HepG2 (cell line): ENCODE results near the gene MRPL48. TPM values are rescaled to one million over a fixed set of nuclear protein-coding genes. Genes with fewer than 3 reads are reported as not detected.

Source experiments
- AHDC1 ChIP-seq: sonication (generic); formaldehyde crosslinking; IDR thresholded peaks from 2 replicates; pipeline ENCODE4 v1.5.1; 2020; ENCODE audit warnings: mild to moderate bottlenecking, missing genetic modification reagents, borderline replicate concordance
- ARHGAP35 ChIP-seq: sonication (generic); formaldehyde crosslinking; IDR thresholded peaks from 2 replicates; pipeline ENCODE4 v1.9.0; 2022; ENCODE audit warnings: mild to moderate bottlenecking, inconsistent platforms, moderate library complexity, missing genetic modification reagents, borderline replicate concordance
- ATF1 ChIP-seq: IDR thresholded peaks from 2 replicates; pipeline ENCODE4 v1.6.1; 2016; ENCODE audit warnings: mild to moderate bottlenecking, control low read depth
- CHCHD3 ChIP-seq: sonication (generic); formaldehyde crosslinking; IDR thresholded peaks from 2 replicates; pipeline ENCODE4 v1.8.0; 2022; ENCODE audit warnings: mild to moderate bottlenecking, missing genetic modification reagents, moderate library complexity
- ELF4 ChIP-seq: sonication (generic); formaldehyde crosslinking; IDR thresholded peaks from 2 replicates; pipeline ENCODE4 v1.5.0; 2020; ENCODE audit warnings: missing genetic modification reagents, mild to moderate bottlenecking, moderate library complexity, borderline replicate concordance
- FOXO1 ChIP-seq: sonication (generic); formaldehyde crosslinking; IDR thresholded peaks from 2 replicates; pipeline ENCODE4 v1.4.0; 2020; ENCODE audit warnings: missing genetic modification reagents
- GMEB1 ChIP-seq: sonication (generic); formaldehyde crosslinking; IDR thresholded peaks from 2 replicates; pipeline ENCODE4 v1.5.1; 2020; ENCODE audit warnings: missing genetic modification reagents, mild to moderate bottlenecking, borderline replicate concordance
- ISX ChIP-seq: sonication (generic); formaldehyde crosslinking; conservative IDR thresholded peaks from 2 replicates; pipeline ENCODE4 v1.5.0; 2020; ENCODE audit warnings: missing genetic modification reagents
- MAX ChIP-seq: IDR thresholded peaks from 2 replicates; pipeline ENCODE4 v1.6.1; 2012; ENCODE audit warnings: inconsistent platforms
- NBN ChIP-seq: fragments of 450-650 bp; conservative IDR thresholded peaks from 2 replicates; pipeline ENCODE4 v1.6.1; 2017
- PRPF4 ChIP-seq: fragments of 200-400 bp; formaldehyde crosslinking; IDR thresholded peaks from 2 replicates; pipeline ENCODE4 v1.6.1; 2016; ENCODE audit warnings: low read length, low read depth; ENCODE audit not compliant: poor library complexity, severe bottlenecking
- ZBTB26 ChIP-seq: IDR thresholded peaks from 2 replicates; pipeline ENCODE4 v1.6.1; 2016; ENCODE audit warnings: missing compliant biosample characterization, missing genetic modification reagents, borderline replicate concordance
- ZNF280D ChIP-seq: sonication (generic); formaldehyde crosslinking; IDR thresholded peaks from 2 replicates; pipeline ENCODE4 v1.5.1; 2020; ENCODE audit warnings: mild to moderate bottlenecking, missing genetic modification reagents
- ZNF350 ChIP-seq: sonication (generic); formaldehyde crosslinking; IDR thresholded peaks from 2 replicates; pipeline ENCODE4 v1.4.0; 2020; ENCODE audit warnings: mild to moderate bottlenecking, low read depth, missing genetic modification reagents, borderline replicate concordance
- ZNF589 ChIP-seq: sonication (generic); formaldehyde crosslinking; conservative IDR thresholded peaks from 2 replicates; pipeline ENCODE4 v1.8.0; 2022; ENCODE audit warnings: mild to moderate bottlenecking, moderate library complexity, missing genetic modification reagents
- ZNF766 ChIP-seq: sonication (generic); formaldehyde crosslinking; IDR thresholded peaks from 2 replicates; pipeline ENCODE4 v1.5.0; 2020; ENCODE audit warnings: missing genetic modification reagents, borderline replicate concordance
- polyA plus RNA-seq, 8 experiments: library from polyadenylated mRNA; depleted of rRNA in 3 of 8; stranded (reverse) in 7 of 8; unstranded in 1 of 8; fragments of >200 nt; fragmentation: Illumina TruSeq in 4 of 8; extraction: Trizol in 4 of 8; gene quantifications; 2 replicates each; pipeline versions ENCODE4 v1.2.1 to v1.2.3, GENCODE V29; 2011 to 2016; ENCODE audit warnings: low read depth in 4 of 8, missing spikeins in 1 of 8, mixed read lengths in 1 of 8; ENCODE audit not compliant: insufficient read depth in 1 of 8
- total RNA-seq, 5 experiments: library from RNA; depleted of rRNA; stranded (reverse); fragments of >200 nt; fragmentation: Illumina TruSeq; extraction: Trizol; gene quantifications; 2 replicates each; pipeline ENCODE4 v1.2.3, GENCODE V29; 2016; ENCODE audit warnings: low read depth in 1 of 5

Gene MRPL48
- total and polyA plus RNA-seq, 2 of the 13 experiments (the other 11 are each of a cell fraction or from before 2014, with no cell fraction given): 61.2 to 67.9 TPM

GRCh38 chr11:73779084-73779902 is 8.4 kb upstream of the MRPL48 start (continued):
- TF ChIP-seq AHDC1 (peak; percentile 21; the same call in 1 of the 2 replicates), ATF1 (peak; percentile 83), ZNF280D (CRISPR knock-in tag) (no peak), ZNF589 (CRISPR knock-in tag) (no peak), ZBTB26 (CRISPR knock-in tag) (0 out of 2 replicates have a peak, but pooled peaks have one; percentile 62), PRPF4 (no peak), ISX (CRISPR knock-in tag) (no peak), CHCHD3 (no peak), NBN (no peak), ZNF766 (no peak), ELF4 (CRISPR knock-in tag) (peak; percentile 76), ARHGAP35 (CRISPR knock-in tag) (no peak), ZNF350 (CRISPR knock-in tag) (peak; percentile 78; the same call in 1 of the 2 replicates), FOXO1 (peak; percentile 28; the same call in 1 of the 2 replicates), GMEB1 (peak; percentile 94), MAX (peak; percentile 89)
